ENCODE results near the gene UTP14C.
A peak's percentile ranks its signal among the peaks of the same experiment; 100 is the strongest.
"Not testable (repeated sequence)": the region's sequence is repeated elsewhere in the genome, so short reads cannot be mapped to it uniquely, and the experiment has no call there.

The UTP14C gene

DNA sequence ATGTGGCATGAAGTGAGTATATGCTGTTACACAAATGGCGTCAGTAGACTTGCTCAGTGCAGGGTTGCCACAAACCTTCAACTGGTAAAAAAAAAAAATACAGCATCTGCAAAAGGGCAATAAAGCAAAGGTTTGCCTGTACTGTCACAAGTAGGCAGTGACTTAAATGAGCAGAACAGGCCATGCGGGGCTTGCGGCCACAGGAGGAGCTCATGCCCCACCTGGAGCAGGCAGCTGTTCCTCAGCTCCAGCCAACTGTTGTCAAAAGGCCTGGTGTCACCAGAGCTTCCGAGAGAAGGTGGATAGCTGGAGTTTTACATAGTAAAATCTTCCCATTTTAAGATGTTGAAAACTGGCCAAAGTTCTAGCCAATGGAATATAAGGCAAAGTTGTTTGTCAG lies 20.9 kb upstream of the UTP14C start:
- DNase-seq (ENCODE audit: low read depth, low spot score): no peak

DNA sequence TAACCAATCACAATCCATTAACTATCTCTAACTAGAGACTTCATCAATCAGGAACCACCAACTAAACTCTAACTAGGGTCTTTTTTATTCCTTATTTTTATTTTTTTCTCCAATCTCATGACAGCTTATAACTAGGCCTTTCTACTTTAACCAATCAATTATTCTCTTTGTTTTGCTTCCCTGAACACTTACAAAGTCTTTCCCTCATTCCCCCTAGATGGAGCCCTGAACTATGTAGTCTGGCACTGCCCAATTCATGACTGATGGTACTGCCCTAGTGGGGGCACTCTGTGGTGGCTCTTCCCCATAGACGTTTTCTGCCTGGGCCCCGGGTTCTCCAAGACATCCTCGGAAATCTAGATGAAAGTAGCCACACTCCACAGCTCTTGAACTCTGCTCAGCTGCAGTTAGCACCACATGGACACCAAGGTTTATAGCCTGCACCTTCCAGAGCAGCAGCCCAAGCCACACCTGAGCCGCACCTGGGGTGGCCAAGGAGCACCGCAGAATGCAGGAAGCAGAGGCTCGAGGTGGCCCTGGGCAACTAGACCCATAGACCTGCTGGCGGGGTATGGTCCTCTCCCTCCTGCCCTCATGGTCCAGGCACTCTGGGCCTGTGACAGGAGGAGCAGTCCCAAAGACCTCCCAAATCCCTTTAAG lies 19.9 kb upstream of the UTP14C start:
- DNase-seq (ENCODE audit: low read depth, low spot score): no peak

DNA sequence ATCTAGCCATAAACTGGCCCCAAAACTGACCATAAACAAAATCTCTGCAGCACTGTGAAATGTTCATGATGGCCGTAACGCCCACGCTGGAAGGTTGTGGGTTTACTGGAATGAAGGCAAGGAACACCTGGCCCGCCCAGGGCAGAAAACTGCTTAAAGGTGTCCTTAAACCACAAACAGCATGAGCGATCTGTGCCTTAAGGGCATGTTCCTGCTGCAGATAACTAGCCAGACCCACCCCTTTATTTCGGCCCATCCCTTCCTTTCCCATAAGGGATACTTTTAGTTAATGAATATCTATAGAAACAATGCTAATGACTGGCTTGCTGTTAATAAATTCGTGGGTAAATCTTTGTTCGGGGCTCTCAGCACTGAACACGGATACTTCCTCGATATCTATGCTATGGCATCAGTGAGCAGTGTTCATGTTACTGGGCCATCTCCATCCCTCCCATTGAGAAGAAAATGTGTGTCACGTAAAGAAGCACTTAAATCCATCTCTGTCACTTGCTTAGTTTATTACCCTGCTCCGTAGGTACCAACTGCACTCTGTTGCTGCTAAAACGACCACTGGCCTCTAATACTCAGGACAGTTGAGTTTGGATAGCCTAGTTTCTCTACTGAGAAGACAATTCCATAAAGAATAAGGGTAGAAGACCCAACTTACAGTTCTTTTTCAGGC lies 18.5 kb upstream of the UTP14C start:
- DNase-seq (ENCODE audit: low read depth, low spot score): no peak

DNA sequence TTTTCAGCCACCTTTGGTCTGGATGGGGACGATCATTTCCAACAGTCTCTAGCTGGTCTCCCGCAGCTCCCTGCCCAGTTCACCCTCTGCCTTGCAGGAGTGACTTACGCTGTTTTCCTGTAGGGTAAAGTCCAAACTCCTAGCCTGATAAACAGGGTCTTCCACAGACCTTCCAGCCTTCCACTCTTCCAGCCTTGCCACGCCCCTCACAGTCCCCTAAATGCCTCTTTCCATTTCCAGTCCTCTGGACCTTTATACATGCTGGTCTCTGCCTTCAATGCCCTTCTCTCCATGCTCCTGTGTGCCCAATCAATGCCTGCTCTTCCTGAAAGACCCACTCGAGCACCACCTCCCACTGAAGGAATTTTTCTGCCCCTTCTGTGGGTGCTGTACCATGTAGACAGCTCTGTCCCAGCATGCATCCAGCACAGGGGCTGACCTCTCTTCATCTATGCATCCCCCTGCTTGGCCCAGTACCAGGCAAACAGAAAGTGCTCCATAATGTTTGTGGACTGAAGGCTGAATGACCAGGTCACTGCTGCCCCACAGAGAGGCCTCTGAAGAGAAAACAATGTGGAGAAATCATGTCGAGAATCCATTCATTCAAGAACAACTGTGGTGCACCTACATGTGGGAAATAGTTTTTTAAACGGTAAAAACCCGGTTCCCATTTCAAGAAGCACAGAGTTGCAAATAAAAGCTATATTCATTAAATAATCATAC lies 17.8 kb upstream of the UTP14C start:
- no peak for DNase-seq (ENCODE audit: low read depth, low spot score)

DNA sequence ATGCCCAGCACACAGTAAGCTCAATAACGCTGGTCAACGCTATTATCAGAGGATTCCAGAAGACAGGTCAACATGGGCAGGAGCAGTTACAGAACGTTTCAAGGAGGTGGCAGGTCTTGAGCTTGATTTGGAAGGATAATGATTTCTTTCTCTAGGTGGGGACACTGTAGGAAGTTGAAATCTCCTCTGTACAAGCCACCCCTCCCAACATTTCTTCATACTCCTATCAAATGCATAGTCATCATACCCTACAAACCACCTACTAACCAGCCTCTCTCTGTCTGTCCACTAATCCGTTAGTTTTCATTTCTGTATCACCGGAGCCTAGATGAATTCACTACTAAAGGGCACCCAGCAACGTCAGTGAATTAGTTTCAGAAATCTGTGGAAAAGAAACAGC lies 14.5 kb upstream of the UTP14C start:
- DNase-seq (ENCODE audit: low read depth, low spot score): no peak

DNA sequence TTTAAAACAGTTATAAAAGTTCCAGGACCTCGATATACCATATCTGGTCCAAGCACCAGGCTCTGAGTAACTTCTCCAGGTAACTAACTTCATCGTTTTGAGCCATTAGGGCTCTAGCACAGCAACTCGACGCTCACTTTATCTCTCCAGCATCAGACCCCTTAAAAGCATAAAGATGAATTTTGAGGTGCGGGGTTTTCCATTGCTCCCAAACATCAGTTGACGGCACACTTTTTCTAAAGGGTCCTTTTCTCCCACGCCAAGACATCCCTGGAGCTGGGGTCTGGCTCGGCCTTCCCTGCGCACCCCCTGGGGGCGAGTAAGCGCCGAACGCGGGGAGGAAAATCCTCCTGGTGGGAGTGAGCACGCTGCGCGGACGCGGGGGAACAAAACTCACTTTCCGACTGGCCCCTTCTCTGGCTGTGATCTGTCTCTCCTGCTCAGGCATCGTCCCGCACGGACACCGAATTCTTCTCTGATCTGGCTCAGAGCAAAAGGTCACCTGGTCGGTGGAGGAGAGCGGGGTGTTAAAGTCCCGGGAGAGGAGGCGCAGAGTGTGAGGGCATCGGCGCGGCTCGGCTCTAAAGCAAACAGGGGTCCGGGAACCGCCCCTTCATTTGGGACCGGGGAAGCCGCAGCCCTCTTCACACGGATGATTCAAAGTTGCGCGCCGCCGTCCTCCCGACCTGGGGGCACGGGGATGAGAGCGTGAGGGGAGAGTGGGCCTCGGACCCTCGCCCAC lies 13.4 kb upstream of the UTP14C start, which contains the start of gene ATP7B:
TSS of gene ATP7B (minus strand) at position 561 of the 742 bp plus-strand sequence. CDS start at position 448, 113 bp downstream.
- DNase-seq (ENCODE audit: low read depth, low spot score): no peak

DNA sequence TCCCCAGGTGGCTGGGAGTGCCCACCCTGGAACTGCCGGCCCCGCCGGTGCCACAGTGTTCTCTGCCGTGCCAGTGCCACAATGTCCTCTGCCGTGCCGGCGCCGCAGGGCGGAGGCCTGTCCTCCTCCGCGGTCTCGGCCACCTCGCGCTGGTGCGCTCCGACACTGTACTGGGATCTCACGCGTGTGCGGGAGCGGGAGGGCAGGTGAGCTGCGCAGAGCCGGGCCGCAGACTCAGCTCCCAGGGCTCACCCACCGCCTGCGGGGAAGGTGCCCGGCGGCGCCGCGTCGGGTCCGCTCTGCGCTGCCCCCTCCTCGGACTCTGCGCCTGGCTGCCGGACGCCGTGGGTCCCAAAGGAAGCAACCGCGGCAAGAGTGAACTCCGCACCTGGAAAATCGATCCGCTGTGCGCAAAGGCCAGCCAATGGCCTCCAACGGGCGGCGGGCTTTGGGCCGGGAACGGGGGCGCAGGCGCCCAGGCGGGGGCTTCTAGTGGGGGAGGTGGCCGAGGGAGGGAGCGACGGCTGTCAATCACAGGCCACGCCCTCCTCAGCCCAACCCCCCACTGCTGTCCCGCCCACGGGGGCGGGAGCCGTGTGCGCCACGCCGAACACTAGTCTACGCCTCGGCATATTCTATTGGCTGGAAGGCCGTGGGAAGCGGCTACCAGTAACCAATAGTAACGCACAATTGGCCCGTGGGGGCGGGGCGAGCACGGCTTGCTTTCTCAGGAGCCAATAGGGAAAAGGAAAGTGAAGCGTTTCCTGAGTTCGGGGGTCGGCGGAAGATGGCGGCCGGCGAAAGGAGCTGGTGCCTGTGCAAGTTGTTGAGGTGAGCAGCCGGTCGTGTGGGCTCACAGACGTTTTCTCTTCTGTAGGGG lies 12.6 kb upstream of the UTP14C start, which contains the start of gene ALG11:
TSS of gene ALG11 (plus strand) at position 767 of the 880 bp plus-strand sequence. CDS start at position 788, 21 bp downstream.
- peak; percentile 99 for DNase-seq (ENCODE audit: low read depth, low spot score)

DNA sequence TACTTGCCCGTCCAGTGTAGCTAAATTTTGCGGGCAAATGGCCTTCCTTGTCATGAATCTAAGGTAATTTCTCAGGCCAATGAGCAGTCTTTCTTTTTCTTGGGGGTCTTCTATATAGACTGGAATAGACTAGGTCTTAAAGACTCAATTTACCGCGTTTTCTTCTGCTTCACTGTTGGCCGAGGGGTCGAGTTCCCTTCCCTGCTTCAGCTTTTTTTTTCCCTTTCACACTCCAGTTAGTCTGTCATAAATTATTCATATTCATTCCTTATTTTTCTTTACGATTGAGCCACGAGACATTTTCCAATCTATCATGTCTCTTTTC lies 12.0 kb upstream of the UTP14C start:
- no peak for DNase-seq (ENCODE audit: low read depth, low spot score)

DNA sequence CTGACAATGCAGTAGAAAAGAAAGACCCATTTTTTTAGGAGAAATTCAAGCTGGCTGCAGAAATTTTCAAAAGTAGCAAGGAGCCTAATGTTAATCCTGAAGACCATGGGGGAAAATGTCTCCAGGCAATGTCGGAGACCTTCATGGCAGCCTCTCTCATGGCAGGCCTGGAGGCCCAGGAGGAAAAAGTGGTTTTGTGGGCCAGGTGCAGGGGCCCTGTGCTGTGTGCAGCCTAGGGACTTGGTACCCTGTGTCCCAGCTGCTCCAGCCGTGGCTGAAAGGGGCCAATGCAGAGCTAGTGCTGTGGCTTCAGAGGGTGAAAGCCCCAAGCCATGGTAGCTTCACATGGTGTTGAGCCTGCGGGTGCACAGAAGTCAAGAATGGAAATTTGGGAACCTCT lies 8.2 kb upstream of the UTP14C start:
- DNase-seq (ENCODE audit: low read depth, low spot score): no peak

DNA sequence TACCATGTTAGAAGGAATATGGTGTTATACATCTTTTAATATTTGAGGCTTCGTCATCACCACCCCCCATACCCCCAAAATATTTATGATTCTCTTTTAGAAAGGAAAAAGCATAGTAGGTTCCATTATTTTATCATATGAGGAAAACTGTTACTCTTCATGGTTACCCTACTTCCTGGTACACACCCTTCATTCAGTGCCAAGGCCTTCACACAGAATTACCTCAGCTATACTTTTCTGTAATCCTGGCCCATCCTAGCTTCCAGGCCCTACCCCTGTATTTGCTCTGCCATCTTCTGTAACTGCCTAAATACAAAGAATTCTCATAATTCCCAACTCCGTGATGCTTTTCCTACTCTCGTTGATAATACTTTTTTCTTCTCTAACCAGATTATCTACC lies 4.3 kb upstream of the UTP14C start:
- no peak for DNase-seq (ENCODE audit: low read depth, low spot score)

DNA sequence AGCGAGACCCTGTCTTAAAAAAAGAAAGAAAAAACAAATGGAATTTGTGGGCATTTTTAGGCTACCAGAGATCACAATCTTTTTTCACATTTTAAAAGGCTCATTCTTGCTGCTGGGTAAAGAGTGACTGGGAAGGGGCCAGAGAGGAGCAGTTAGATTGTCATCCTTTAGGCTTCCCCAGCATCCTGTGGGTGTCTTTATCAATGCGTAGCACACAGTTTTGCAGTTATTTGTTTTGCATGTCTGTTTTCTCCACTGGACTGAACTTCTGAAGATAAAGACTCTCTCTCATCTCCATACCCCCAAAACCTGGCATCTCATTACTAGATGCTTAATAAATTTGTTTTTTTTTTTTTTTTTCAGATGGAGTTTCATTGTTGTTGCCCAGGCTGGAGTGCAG lies 2.1 kb upstream of the UTP14C start:
- no peak for DNase-seq (ENCODE audit: low read depth, low spot score)

DNA sequence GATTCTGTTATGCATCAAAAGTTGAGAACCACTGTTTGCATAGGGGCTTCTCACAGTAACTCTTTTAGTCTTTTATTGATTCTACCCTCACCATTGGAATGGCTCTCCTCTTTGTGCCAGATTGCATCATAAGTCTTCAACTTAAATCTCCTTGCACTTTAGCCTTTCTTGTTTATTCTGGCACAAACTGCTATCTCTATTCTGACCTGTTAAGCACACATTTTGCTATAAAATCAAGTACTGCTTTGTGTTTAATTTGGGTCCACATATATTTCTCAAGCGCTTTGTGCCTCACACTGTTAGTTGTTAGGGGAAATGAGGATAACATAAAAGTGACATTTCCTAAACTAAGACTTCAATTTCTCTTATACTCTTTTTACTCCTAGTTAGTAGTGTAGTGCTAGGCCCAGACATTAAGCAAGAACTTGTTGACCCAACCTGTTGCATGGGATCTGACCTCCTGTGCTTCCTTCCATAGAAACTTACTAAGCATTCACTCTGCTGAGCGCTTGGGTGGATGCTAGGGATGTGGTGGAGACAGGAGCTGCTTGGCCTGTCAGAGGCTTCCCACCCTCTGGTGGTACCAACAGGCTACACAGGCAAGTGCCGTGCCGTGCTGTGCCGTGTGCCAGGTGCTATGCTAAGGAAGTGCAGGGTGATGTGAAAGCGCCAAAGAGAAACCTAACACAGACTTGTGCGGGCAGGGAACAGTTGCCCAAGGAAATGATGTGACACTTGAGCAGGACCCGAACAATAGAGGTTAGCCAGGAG lies 1.2 kb downstream of the UTP14C start:
- DNase-seq (ENCODE audit: low read depth, low spot score): no peak

DNA sequence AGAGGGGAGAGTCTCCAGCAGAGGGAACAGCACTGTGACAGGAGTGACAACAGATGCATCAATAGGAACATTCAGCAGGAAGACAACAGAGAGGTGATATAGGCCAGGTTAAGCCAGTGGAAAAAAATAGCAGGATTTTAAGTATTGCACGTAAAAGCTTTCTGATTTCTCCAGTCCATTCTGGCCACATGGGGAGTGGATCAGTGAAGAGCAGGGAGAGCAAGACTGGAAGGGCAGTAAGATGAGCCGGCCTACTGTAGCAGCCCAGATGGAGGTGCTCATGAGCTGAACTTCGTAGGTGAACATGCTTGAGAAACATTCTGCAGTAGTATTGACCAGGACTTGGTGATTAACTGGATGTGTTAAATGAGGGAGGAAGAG lies 1.7 kb downstream of the UTP14C start:
- no peak for DNase-seq (ENCODE audit: low read depth, low spot score)

DNA sequence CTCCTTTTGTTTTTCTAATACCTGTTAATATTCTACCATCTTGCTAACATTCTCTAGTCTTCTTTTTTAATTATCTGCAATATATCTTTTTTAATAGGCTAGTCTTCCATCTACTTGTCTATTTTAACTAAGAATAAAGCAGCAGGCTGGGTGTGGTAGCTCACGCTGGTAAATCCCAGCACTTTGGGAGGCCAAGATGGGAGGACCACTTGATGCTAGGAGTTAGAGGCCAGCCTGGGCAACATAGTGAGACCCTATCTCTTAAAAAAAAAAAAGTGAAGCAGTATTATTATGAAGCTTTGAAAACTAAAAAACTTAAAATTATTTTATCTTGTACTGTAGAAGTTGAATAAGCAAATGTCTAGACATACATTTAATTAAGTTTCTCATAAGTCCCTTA lies 3.3 kb downstream of the UTP14C start:
- DNase-seq (ENCODE audit: low read depth, low spot score): no peak

DNA sequence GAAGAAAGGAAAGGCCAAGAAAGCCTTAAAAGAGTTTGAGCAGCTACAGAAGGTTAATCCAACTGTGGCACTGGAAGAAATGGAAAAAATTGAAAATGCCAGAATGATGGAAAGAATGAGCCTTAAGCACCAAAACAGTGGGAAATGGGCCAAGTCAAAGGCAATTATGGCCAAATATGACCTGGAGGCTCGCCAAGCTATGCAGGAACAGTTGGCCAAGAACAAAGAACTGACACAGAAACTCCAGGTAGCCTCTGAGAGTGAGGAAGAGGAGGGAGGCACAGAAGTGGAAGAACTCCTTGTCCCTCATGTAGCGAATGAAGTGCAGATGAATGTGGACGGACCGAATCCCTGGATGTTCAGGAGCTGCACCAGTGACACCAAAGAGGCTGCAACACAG lies 5.1 kb downstream of the UTP14C start:
- no peak for DNase-seq (ENCODE audit: low read depth, low spot score)

DNA sequence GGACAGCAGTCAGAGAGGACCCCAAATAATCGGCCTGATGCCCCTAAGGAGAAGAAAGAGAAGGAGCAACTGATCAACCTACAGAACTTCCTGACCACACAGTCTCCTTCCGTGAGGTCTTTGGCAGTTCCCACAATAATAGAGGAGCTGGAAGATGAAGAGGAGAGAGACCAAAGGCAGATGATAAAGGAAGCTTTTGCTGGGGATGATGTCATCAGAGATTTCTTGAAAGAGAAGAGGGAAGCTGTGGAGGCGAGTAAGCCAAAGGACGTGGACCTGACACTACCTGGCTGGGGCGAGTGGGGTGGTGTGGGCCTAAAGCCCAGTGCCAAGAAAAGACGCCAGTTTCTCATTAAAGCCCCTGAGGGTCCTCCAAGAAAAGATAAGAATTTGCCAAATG lies 5.9 kb downstream of the UTP14C start:
- DNase-seq (ENCODE audit: low read depth, low spot score): not testable (repeated sequence)

DNA sequence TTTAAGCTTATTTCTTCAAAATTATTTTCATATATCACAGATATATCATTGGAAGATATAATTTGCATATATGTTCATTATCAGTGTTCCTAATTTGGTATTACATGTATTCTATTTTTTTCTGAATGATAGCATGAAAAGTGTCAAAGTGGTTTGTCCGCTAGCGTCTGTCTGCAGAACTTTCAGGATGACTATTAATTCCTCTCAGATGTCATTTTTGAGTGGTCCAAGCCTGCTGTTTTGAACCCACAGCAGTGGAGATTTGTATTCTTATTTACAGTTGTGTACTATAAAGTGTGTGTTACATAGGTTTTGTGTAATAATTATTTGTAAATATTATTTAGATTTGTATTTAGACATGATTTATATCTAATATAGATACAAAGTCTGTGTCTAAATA lies 8.5 kb downstream of the UTP14C start:
- DNase-seq (ENCODE audit: low read depth, low spot score): no peak

DNA sequence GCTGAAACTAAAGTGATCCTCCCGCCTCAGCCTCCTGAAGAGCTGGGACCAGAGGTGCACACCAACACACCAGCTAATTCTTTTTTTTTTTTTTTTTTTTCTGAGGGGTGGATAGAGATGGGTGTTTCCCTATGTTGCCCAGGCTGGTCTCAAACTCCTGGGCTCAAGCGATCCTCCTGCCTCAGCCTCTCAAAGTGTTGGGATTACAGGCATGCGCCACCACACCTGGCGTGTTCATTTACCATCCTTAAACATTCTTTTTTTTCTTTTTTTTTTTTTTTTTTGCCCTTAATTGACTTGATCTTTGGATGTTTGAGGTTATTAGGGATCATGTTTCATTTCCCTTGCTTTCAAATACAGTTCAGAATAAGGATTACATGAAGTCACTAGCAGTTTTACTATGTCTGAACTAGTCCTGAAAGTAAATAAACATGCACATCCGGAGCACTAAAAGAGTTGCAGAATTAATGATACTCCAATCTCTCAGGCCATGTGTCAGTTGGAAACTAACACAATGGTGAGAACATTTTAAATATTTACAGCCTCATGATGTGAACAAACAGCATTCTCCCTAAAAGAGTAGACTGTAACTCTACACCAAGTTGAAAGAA lies 10.2 kb downstream of the UTP14C start:
- no peak for DNase-seq (ENCODE audit: low read depth, low spot score)

DNA sequence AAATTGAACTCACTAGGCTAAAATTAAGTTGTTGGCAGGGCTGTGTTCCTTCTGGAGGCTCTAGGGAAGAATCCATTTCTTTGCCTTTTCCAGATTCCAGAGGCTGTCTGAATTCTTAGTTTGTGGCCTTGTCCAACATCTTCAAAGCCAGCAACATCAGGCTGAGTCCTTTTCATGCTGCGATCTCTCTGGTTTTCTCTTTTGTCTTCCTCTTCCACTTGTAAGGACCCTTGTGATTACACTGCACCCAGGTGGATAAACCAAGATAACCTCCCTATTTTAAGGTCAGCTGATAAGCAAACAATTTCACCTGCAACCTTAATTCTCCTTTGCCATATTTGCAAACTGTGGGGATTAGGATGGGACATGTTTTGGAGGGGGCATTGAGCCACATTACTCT lies 11.5 kb downstream of the UTP14C start:
- DNase-seq (ENCODE audit: low read depth, low spot score): no peak

DNA sequence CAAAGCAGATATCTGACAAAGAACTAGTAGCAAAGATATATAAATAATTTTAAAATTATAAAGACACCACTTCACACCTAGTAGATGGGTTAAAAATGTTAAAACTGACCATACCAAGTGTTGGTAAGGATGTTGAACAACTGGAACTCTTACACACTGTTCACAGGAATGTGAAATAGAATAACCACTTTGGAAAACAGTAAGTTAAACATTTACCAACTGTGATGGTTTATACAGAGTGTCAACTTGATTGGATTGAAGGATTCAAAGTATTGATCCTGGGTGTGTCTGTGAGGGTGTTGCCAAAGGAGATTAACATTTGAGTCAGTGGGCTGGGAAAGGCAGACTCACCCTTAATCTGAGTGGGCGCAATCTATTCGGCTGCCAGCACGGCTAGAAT lies 19.2 kb downstream of the UTP14C start:
- no peak for DNase-seq (ENCODE audit: low read depth, low spot score)

Measured in activated naive CD8-positive, alpha-beta T cell treated with anti-CD3 and anti-CD28 coated beads, Interleukin-2, amount 50 U/mL, for 16 hours (primary cell).